HepG2 (cell line): ENCODE data around the gene STRADA. TPM values are rescaled to one million over a fixed set of nuclear protein-coding genes. Genes with fewer than 3 reads are reported as not detected.
A peak's percentile ranks its signal among the peaks of the same experiment; 100 is the strongest.

Source experiments
- CREM ChIP-seq, 2 experiments: sonication (generic) in 1 of 2; formaldehyde crosslinking in 1 of 2; IDR thresholded peaks; 2 replicates each; pipeline versions ENCODE4 v1.4.0 to v1.6.1; 2016 to 2020; ENCODE audit warnings: antibody characterized with exemption in 1 of 2, mild to moderate bottlenecking in 1 of 2, missing genetic modification reagents in 1 of 2
- FOXK2 ChIP-seq: fragments of 450-650 bp; IDR thresholded peaks from 2 replicates; pipeline ENCODE4 v1.6.1; 2016
- IRF2 ChIP-seq: IDR thresholded peaks from 2 replicates; pipeline ENCODE4 v1.6.1; 2018; ENCODE audit warnings: missing genetic modification reagents, missing compliant biosample characterization
- KDM5A ChIP-seq: fragments of 200-600 bp; sonication (generic); IDR thresholded peaks from 2 replicates; pipeline ENCODE4 v1.7.0; 2018; ENCODE audit warnings: antibody characterized with exemption, mild to moderate bottlenecking, low read length, borderline replicate concordance
- MIER3 ChIP-seq: IDR thresholded peaks from 2 replicates; pipeline ENCODE4 v1.6.1; 2016; ENCODE audit warnings: missing compliant biosample characterization, borderline replicate concordance
- REL ChIP-seq: sonication (generic); formaldehyde crosslinking; conservative IDR thresholded peaks from 2 replicates; pipeline ENCODE4 v1.8.0; 2022; ENCODE audit warnings: mild to moderate bottlenecking, missing genetic modification reagents, moderate library complexity
- U2AF2 ChIP-seq: fragments of 200-400 bp; formaldehyde crosslinking; IDR thresholded peaks from 2 replicates; pipeline ENCODE4 v1.6.1; 2017; ENCODE audit warnings: low read depth, mild to moderate bottlenecking, low read length
- ZBTB3 ChIP-seq: sonication (generic); formaldehyde crosslinking; IDR thresholded peaks from 2 replicates; pipeline ENCODE4 v1.4.0; 2020; ENCODE audit warnings: low read depth, mild to moderate bottlenecking, moderate library complexity, missing genetic modification reagents, borderline replicate concordance
- ZBTB38 ChIP-seq: sonication (generic); formaldehyde crosslinking; IDR thresholded peaks from 2 replicates; pipeline ENCODE4 v1.5.1; 2020; ENCODE audit warnings: mild to moderate bottlenecking, missing genetic modification reagents
- ZBTB8A ChIP-seq: sonication (generic); formaldehyde crosslinking; IDR thresholded peaks from 2 replicates; pipeline ENCODE4 v1.4.0; 2020; ENCODE audit warnings: mild to moderate bottlenecking, low read depth, missing genetic modification reagents, borderline replicate concordance
- ZNF598 ChIP-seq: sonication (generic); formaldehyde crosslinking; IDR thresholded peaks from 2 replicates; pipeline ENCODE4 v1.5.1; 2020; ENCODE audit warnings: mild to moderate bottlenecking, missing genetic modification reagents, borderline replicate concordance
- ZNF841 ChIP-seq: sonication (generic); formaldehyde crosslinking; IDR thresholded peaks from 2 replicates; pipeline ENCODE4 v1.8.1; 2023; ENCODE audit warnings: missing genetic modification reagents, borderline replicate concordance
- polyA plus RNA-seq, 8 experiments: library from polyadenylated mRNA; depleted of rRNA in 3 of 8; stranded (reverse) in 7 of 8; unstranded in 1 of 8; fragments of >200 nt; fragmentation: Illumina TruSeq in 4 of 8; extraction: Trizol in 4 of 8; gene quantifications; 2 replicates each; pipeline versions ENCODE4 v1.2.1 to v1.2.3, GENCODE V29; 2011 to 2016; ENCODE audit warnings: low read depth in 4 of 8, missing spikeins in 1 of 8, mixed read lengths in 1 of 8; ENCODE audit not compliant: insufficient read depth in 1 of 8
- total RNA-seq, 5 experiments: library from RNA; depleted of rRNA; stranded (reverse); fragments of >200 nt; fragmentation: Illumina TruSeq; extraction: Trizol; gene quantifications; 2 replicates each; pipeline ENCODE4 v1.2.3, GENCODE V29; 2016; ENCODE audit warnings: low read depth in 1 of 5
- TF ChIP-seq, protein P1 (sequence below): fragments of 450-650 bp; IDR thresholded peaks from 2 replicates; pipeline ENCODE4 v1.6.1; 2016
- TF ChIP-seq, protein P2 (sequence below), 2 experiments: fragments of 450-650 bp in 1 of 2; sonication (generic) in 1 of 2; formaldehyde crosslinking in 1 of 2; IDR thresholded peaks; 2 replicates each; pipeline versions ENCODE4 v1.6.1 to v1.8.0; 2016 to 2022; ENCODE audit warnings: antibody characterized with exemption in 1 of 2, mild to moderate bottlenecking in 1 of 2, missing genetic modification reagents in 1 of 2
- TF ChIP-seq, protein P3 (sequence below): sonication (generic); formaldehyde crosslinking; IDR thresholded peaks from 2 replicates; pipeline ENCODE4 v1.5.0; 2020; ENCODE audit warnings: missing genetic modification reagents

STRADA gene
- total and polyA plus RNA-seq, 2 of the 13 experiments (the other 11 are each of a cell fraction or from before 2014, with no cell fraction given): 17.6 to 17.9 TPM

DNA sequence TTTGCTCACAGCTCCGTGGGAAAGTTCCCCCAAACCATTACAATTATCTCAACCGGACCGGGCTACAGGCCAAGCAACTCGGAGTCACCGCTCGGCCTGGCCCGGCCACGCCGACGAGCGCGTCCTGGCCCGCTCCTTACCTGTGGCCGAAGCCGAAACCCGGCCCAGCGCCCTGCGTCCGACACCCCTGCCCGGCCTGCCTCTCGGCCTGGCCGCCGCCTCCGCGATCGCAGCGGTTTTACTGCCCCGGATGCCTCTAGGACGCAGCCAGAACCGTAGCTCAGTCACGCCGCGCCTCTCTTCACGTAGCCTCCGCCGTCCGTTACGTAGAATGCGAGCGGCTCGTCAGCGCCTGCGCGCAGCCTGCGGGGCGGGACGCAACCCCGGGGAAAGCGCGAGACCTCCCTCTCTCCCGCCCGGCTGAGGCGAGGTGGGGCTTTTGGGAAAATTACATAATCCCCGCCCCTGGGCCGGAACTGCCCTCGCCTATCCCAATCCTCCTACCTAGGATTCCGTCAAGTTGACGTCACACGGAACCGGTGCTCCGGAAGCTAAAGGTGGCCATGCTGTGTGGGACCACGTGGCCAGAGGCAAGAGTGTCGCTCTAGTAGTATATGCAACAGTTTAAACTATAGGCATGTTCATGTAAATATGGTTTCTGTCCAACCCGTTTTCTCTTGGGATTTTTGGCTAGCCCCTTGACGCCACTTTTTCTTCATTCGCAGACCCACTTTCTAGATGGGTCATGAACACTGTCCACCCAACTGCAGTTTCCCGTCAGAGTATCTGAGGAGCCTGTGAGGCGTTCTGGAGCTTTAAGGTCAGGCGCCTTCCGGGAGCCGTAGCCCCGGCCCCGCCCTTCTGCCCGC, 31.9 kb upstream of the STRADA start, which contains the start of gene CCDC47 (continued):
- TF ChIP-seq REL (CRISPR knock-in tag) (peak; percentile 93), ZBTB8A (peak; percentile 94; the same call in 1 of the 2 replicates), IRF2 (peak; percentile 92), FOXK2 (peak; percentile 84), ZNF598 (peak; percentile 88), MIER3 (CRISPR knock-in tag) (peak; percentile 90; the same call in 1 of the 2 replicates), ZBTB38 (CRISPR knock-in tag) (peak; percentile 91), ZNF841 (CRISPR knock-in tag) (no peak), CREM (IDR thresholded peaks at IDR 0.05) (peak; percentile 99), CREM (CRISPR knock-in tag; IDR thresholded peaks at IDR 0.05) (peak; percentile 39; the same call in 1 of the 2 replicates), KDM5A (peak; percentile 71; the same call in 1 of the 2 replicates), U2AF2 (0 out of 2 replicates have a peak, but pooled peaks have one; percentile 14), ZBTB3 (peak; percentile 75)
- TF ChIP-seq, protein P1, sequence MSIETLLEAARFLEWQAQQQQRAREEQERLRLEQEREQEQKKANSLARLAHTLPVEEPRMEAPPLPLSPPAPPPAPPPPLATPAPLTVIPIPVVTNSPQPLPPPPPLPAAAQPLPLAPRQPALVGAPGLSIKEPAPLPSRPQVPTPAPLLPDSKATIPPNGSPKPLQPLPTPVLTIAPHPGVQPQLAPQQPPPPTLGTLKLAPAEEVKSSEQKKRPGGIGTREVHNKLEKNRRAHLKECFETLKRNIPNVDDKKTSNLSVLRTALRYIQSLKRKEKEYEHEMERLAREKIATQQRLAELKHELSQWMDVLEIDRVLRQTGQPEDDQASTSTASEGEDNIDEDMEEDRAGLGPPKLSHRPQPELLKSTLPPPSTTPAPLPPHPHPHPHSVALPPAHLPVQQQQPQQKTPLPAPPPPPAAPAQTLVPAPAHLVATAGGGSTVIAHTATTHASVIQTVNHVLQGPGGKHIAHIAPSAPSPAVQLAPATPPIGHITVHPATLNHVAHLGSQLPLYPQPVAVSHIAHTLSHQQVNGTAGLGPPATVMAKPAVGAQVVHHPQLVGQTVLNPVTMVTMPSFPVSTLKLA: peak; percentile 96
- TF ChIP-seq, protein P2, sequence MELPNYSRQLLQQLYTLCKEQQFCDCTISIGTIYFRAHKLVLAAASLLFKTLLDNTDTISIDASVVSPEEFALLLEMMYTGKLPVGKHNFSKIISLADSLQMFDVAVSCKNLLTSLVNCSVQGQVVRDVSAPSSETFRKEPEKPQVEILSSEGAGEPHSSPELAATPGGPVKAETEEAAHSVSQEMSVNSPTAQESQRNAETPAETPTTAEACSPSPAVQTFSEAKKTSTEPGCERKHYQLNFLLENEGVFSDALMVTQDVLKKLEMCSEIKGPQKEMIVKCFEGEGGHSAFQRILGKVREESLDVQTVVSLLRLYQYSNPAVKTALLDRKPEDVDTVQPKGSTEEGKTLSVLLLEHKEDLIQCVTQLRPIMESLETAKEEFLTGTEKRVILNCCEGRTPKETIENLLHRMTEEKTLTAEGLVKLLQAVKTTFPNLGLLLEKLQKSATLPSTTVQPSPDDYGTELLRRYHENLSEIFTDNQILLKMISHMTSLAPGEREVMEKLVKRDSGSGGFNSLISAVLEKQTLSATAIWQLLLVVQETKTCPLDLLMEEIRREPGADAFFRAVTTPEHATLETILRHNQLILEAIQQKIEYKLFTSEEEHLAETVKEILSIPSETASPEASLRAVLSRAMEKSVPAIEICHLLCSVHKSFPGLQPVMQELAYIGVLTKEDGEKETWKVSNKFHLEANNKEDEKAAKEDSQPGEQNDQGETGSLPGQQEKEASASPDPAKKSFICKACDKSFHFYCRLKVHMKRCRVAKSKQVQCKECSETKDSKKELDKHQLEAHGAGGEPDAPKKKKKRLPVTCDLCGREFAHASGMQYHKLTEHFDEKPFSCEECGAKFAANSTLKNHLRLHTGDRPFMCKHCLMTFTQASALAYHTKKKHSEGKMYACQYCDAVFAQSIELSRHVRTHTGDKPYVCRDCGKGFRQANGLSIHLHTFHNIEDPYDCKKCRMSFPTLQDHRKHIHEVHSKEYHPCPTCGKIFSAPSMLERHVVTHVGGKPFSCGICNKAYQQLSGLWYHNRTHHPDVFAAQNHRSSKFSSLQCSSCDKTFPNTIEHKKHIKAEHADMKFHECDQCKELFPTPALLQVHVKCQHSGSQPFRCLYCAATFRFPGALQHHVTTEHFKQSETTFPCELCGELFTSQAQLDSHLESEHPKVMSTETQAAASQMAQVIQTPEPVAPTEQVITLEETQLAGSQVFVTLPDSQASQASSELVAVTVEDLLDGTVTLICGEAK (IDR thresholded peaks at IDR 0.05): peak; percentile 75
- TF ChIP-seq, protein P2 (CRISPR knock-in tag; IDR thresholded peaks at IDR 0.05): peak; percentile 83
- TF ChIP-seq, protein P3, sequence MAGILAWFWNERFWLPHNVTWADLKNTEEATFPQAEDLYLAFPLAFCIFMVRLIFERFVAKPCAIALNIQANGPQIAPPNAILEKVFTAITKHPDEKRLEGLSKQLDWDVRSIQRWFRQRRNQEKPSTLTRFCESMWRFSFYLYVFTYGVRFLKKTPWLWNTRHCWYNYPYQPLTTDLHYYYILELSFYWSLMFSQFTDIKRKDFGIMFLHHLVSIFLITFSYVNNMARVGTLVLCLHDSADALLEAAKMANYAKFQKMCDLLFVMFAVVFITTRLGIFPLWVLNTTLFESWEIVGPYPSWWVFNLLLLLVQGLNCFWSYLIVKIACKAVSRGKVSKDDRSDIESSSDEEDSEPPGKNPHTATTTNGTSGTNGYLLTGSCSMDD (CRISPR knock-in tag): no peak
